H1 (cell line): ENCODE measurements around the gene TARP.
"Not testable (repeated sequence)": the region's sequence is repeated elsewhere in the genome, so short reads cannot be mapped to it uniquely, and the experiment has no call there.

Source experiments
- EZH2 ChIP-seq: fragments of 200-600 bp; sonication (generic); IDR thresholded peaks from 2 replicates; pipeline ENCODE4 v1.7.1; 2012; ENCODE audit warnings: low read depth, mild to moderate bottlenecking, moderate library complexity, low read length, inconsistent platforms; ENCODE audit not compliant: severe bottlenecking
- NRF1 ChIP-seq: IDR thresholded peaks from 2 replicates; pipeline ENCODE4 v1.6.1; 2011; ENCODE audit warnings: mild to moderate bottlenecking, low read depth, low read length, improper control_type of control experiment
- POLR2AphosphoS5 ChIP-seq: IDR thresholded peaks from 2 replicates; pipeline ENCODE4 v1.6.1; 2011; ENCODE audit warnings: low read depth, low read length
- RFX5 ChIP-seq: IDR thresholded peaks from 2 replicates; pipeline ENCODE4 v1.6.1; 2011; ENCODE audit warnings: low read depth, low read length, improper control_type of control experiment, borderline replicate concordance
- SRF ChIP-seq: IDR thresholded peaks from 2 replicates; pipeline ENCODE4 v1.6.1; 2011; ENCODE audit warnings: mild to moderate bottlenecking, low read depth, low read length, moderate library complexity
- TF ChIP-seq, protein P1 (sequence below), 3 experiments: IDR thresholded peaks; 1 replicate in 2 of 3; 2 replicates in 1 of 3; pipeline versions ENCODE4 v1.5.1 to v1.6.1; 2011; ENCODE audit warnings: low read length in 3 of 3, mild to moderate bottlenecking in 3 of 3, inconsistent platforms in 2 of 3, low read depth in 1 of 3, moderate library complexity in 1 of 3; ENCODE audit not compliant: insufficient read depth in 1 of 3; ENCODE audit errors: control extremely low read depth in 1 of 3
- TF ChIP-seq, protein P2 (sequence below): IDR thresholded peaks from 2 replicates; pipeline ENCODE4 v1.6.1; 2012; ENCODE audit warnings: low read length, inconsistent platforms

DNA sequence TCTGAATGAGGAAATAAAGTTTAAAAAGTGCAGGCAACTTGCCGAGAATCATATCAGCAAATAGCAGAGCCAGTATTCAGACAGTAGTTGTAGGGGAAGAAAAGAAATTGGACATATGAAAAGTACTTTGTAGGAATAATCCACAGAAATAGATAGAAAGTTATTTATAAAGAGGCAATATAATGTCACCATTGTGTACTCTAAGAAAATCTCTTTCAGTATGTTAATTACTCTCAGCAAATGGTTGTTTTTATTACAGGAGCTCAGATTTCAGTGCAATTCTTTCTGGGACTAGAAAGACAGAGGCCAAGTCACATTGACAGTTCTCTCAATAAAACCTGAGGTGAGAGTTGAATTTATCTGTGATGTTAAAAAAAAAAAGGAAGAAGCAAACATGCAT is 10.2 kb downstream of the TARP start:
- TF ChIP-seq, protein P1, sequence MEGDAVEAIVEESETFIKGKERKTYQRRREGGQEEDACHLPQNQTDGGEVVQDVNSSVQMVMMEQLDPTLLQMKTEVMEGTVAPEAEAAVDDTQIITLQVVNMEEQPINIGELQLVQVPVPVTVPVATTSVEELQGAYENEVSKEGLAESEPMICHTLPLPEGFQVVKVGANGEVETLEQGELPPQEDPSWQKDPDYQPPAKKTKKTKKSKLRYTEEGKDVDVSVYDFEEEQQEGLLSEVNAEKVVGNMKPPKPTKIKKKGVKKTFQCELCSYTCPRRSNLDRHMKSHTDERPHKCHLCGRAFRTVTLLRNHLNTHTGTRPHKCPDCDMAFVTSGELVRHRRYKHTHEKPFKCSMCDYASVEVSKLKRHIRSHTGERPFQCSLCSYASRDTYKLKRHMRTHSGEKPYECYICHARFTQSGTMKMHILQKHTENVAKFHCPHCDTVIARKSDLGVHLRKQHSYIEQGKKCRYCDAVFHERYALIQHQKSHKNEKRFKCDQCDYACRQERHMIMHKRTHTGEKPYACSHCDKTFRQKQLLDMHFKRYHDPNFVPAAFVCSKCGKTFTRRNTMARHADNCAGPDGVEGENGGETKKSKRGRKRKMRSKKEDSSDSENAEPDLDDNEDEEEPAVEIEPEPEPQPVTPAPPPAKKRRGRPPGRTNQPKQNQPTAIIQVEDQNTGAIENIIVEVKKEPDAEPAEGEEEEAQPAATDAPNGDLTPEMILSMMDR (IDR thresholded peaks at IDR 0.05; ENCODE audit: control extremely low read depth in 1 of 3, insufficient read depth in 1 of 3, low read depth in 1 of 3, low read length in 3 of 3), result not testable (repeated sequence)
- not testable (repeated sequence) for TF ChIP-seq EZH2, RFX5, NRF1, POLR2AphosphoS5, SRF
- TF ChIP-seq, protein P2, sequence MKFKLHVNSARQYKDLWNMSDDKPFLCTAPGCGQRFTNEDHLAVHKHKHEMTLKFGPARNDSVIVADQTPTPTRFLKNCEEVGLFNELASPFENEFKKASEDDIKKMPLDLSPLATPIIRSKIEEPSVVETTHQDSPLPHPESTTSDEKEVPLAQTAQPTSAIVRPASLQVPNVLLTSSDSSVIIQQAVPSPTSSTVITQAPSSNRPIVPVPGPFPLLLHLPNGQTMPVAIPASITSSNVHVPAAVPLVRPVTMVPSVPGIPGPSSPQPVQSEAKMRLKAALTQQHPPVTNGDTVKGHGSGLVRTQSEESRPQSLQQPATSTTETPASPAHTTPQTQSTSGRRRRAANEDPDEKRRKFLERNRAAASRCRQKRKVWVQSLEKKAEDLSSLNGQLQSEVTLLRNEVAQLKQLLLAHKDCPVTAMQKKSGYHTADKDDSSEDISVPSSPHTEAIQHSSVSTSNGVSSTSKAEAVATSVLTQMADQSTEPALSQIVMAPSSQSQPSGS, result not testable (repeated sequence)
